HepG2 (cell line): ENCODE data around the gene DNAJC8. TPM values are rescaled to one million over a fixed set of nuclear protein-coding genes. Genes with fewer than 3 reads are reported as not detected.

Experiments
- CREBL2 ChIP-seq: sonication (generic); formaldehyde crosslinking; IDR thresholded peaks from 2 replicates; pipeline ENCODE4 v1.8.1; 2023; ENCODE audit warnings: missing genetic modification reagents, mild to moderate bottlenecking, borderline replicate concordance
- MIER3 ChIP-seq: IDR thresholded peaks from 2 replicates; pipeline ENCODE4 v1.6.1; 2016; ENCODE audit warnings: missing compliant biosample characterization, borderline replicate concordance
- NFATC3 ChIP-seq: sonication (generic); formaldehyde crosslinking; IDR thresholded peaks from 2 replicates; pipeline ENCODE4 v1.5.1; 2020; ENCODE audit warnings: mild to moderate bottlenecking, missing genetic modification reagents
- PHF8 ChIP-seq: sonication (generic); formaldehyde crosslinking; IDR thresholded peaks from 2 replicates; pipeline ENCODE4 v1.5.0; 2020; ENCODE audit warnings: missing genetic modification reagents
- RBFOX2 ChIP-seq: fragments of 200-400 bp; formaldehyde crosslinking; IDR thresholded peaks from 2 replicates; pipeline ENCODE4 v1.6.1; 2017; ENCODE audit warnings: low read depth, mild to moderate bottlenecking, low read length
- SUZ12 ChIP-seq: fragments of 150-350 bp; IDR thresholded peaks from 2 replicates; pipeline ENCODE4 v1.6.1; 2014; ENCODE audit warnings: low read depth, low read length
- TMF1 ChIP-seq: sonication (generic); formaldehyde crosslinking; IDR thresholded peaks from 2 replicates; pipeline ENCODE4 v1.8.1; 2022; ENCODE audit warnings: low read depth, missing genetic modification reagents
- USF2 ChIP-seq, 2 experiments: sonication (generic) in 1 of 2; formaldehyde crosslinking in 1 of 2; IDR thresholded peaks; 2 replicates each; pipeline versions ENCODE4 v1.5.1 to v1.6.1; 2011 to 2020; ENCODE audit warnings: borderline replicate concordance in 1 of 2, low read depth in 1 of 2, low read length in 1 of 2, mild to moderate bottlenecking in 1 of 2, missing genetic modification reagents in 1 of 2, moderate library complexity in 1 of 2
- ZEB1 ChIP-seq: IDR thresholded peaks from 2 replicates; pipeline ENCODE4 v1.6.1; 2012; ENCODE audit warnings: mild to moderate bottlenecking, low read depth, inconsistent platforms; ENCODE audit not compliant: insufficient replicate concordance
- ZNF407 ChIP-seq: sonication (generic); formaldehyde crosslinking; IDR thresholded peaks from one replicate; pipeline ENCODE4 v1.5.1; 2020; ENCODE audit warnings: mild to moderate bottlenecking, missing genetic modification reagents; ENCODE audit errors: not compliant biosample characterization
- ZNF574 ChIP-seq: sonication (generic); formaldehyde crosslinking; IDR thresholded peaks from 2 replicates; pipeline ENCODE4 v1.4.0; 2020; ENCODE audit warnings: missing genetic modification reagents
- ZSCAN21 ChIP-seq: sonication (generic); formaldehyde crosslinking; IDR thresholded peaks from 2 replicates; pipeline ENCODE4 v1.8.0; 2022; ENCODE audit warnings: mild to moderate bottlenecking, missing genetic modification reagents, moderate library complexity, borderline replicate concordance
- ZSCAN31 ChIP-seq: sonication (generic); formaldehyde crosslinking; IDR thresholded peaks from 2 replicates; pipeline ENCODE4 v1.5.0; 2020; ENCODE audit warnings: low read depth, mild to moderate bottlenecking, missing genetic modification reagents
- polyA plus RNA-seq, 8 experiments: library from polyadenylated mRNA; depleted of rRNA in 3 of 8; stranded (reverse) in 7 of 8; unstranded in 1 of 8; fragments of >200 nt; fragmentation: Illumina TruSeq in 4 of 8; extraction: Trizol in 4 of 8; gene quantifications; 2 replicates each; pipeline versions ENCODE4 v1.2.1 to v1.2.3, GENCODE V29; 2011 to 2016; ENCODE audit warnings: low read depth in 4 of 8, missing spikeins in 1 of 8, mixed read lengths in 1 of 8; ENCODE audit not compliant: insufficient read depth in 1 of 8
- total RNA-seq, 5 experiments: library from RNA; depleted of rRNA; stranded (reverse); fragments of >200 nt; fragmentation: Illumina TruSeq; extraction: Trizol; gene quantifications; 2 replicates each; pipeline ENCODE4 v1.2.3, GENCODE V29; 2016; ENCODE audit warnings: low read depth in 1 of 5

DNAJC8 gene
- total and polyA plus RNA-seq, 2 of the 13 experiments (the other 11 are each of a cell fraction or from before 2014, with no cell fraction given), result 54.5 to 126 TPM

GRCh38 chr1:28232558-28233263 lies at the start of gene DNAJC8 (continued):
- TF ChIP-seq CREBL2, result peak; percentile 69; the same call in 1 of the 2 replicates
- peak; percentile 60 for TF ChIP-seq ZNF407 (CRISPR knock-in tag)
- no peak for TF ChIP-seq SUZ12
- peak; percentile 65 for TF ChIP-seq ZNF574 (CRISPR knock-in tag)
- TF ChIP-seq MIER3 (CRISPR knock-in tag), result 0 out of 2 replicates have a peak, but pooled peaks have one; percentile 39
- peak; percentile 99 for TF ChIP-seq USF2 (IDR thresholded peaks at IDR 0.05; ENCODE audit: low read depth, low read length)
- TF ChIP-seq USF2 (CRISPR knock-in tag; IDR thresholded peaks at IDR 0.05; ENCODE audit: borderline replicate concordance), result peak; percentile 99; the same call in 1 of the 2 replicates
- TF ChIP-seq ZSCAN21, result no peak
- peak; percentile 43 for TF ChIP-seq ZSCAN31
- peak; percentile 70; the same call in 1 of the 2 replicates for TF ChIP-seq NFATC3
- peak; percentile 71 for TF ChIP-seq RBFOX2
- TF ChIP-seq PHF8 (CRISPR knock-in tag), result peak; percentile 77
- TF ChIP-seq TMF1 (CRISPR knock-in tag), result 0 out of 2 replicates have a peak, but pooled peaks have one; percentile 21
- TF ChIP-seq ZEB1, result peak; percentile 56
